HAP-1 (cell line): Measurements from ENCODE around the gene GRM6.

ENCODE experiments used
- DNase-seq, 2 experiments: peaks; one replicate each; pipeline ENCODE4 v3.0.0-alpha.2; 2016 to 2020; ENCODE audit warnings: low spot score in 2 of 2
- H3K27me3 ChIP-seq: fragments of 250-450 bp; sonication (Bioruptor Pico); 2 replicates; pipeline ENCODE4 v1.5.1; 2020; ENCODE audit warnings: low read depth, mild to moderate bottlenecking, moderate library complexity
- H3K36me3 ChIP-seq: fragments of 250-450 bp; sonication (Bioruptor Pico); replicated peaks from 2 replicates; pipeline ENCODE4 v1.5.1; 2020; ENCODE audit warnings: mild to moderate bottlenecking
- H3K4me1 ChIP-seq: fragments of 250-450 bp; sonication (Bioruptor Pico); 2 replicates; pipeline ENCODE4 v1.5.1; 2020; ENCODE audit warnings: mild to moderate bottlenecking
- H3K4me3 ChIP-seq: fragments of 250-450 bp; sonication (Bioruptor Pico); 2 replicates; pipeline ENCODE4 v1.5.1; 2020; ENCODE audit warnings: mild to moderate bottlenecking, moderate library complexity
- H3K9me3 ChIP-seq: fragments of 250-450 bp; sonication (Bioruptor Pico); 2 replicates; pipeline ENCODE4 v1.5.1; 2020; ENCODE audit warnings: mild to moderate bottlenecking, moderate library complexity
- in situ Hi-C: fragments of 300-500 bp; cut with MboI; formaldehyde crosslinking; loops from 3 replicates; pipeline ENCODE4 v1.14.3; 2020; ENCODE audit warnings: low sequenced_read_pairs, inconsistent platforms, mixed read lengths

GRM6 gene

DNA sequence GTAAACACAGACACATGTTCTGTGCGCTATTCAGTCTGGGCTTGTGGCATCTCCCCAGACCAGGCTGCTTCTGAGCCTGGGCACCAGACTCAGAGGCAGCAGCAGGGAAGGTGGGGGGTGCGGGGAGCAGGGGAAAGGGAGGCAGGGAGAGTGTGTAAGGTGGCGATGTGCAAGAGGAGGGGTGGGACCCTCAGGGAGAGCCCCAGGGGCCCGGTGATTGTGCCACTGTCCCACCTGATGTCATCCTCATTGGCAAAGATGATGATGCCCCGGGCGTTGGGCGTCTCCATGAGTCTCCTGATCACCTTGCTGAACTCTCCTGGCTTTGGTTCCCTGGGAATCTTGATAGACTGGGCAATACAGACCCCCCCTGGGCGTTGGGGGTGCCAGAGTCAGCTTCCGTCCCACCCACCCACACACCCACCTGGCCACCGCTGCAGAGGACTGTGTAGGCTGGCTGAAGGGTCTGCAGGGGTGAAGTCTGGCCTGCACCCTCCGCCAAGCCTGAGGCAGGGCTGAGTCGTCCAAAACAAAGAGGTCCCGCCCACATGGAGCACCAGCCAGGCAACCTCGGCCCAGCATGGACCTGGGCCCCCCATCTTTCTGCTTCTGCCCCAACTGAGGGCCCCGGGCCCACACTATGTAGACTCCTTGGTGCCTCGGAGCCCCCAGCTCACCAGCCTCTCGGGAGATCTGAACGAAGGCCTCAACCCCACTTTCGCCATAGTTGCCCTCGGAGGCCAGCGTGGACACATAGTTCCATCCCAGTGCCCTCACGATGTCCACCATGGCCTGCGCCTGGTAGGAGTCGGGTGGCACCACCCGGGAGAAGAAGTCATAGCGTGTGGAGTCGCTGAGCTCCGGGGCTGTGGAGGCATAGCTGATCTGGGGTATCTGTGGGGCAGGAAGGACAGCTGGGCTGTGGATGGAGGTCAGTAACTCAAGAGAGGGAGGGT, 3.7 kb downstream of the GRM6 start:
- no peaks in the 10 kb centered on the region for H3K4me1 ChIP-seq
- H3K4me3 ChIP-seq: no peak overlapping the region
- in situ Hi-C loops: no loop called here
- DNase-seq: no peak
- no peaks in the 10 kb centered on the region for H3K9me3 ChIP-seq
- H3K36me3 ChIP-seq: no peaks in the 10 kb centered on the region
- H3K27me3 ChIP-seq: no peaks in the 10 kb centered on the region

DNA sequence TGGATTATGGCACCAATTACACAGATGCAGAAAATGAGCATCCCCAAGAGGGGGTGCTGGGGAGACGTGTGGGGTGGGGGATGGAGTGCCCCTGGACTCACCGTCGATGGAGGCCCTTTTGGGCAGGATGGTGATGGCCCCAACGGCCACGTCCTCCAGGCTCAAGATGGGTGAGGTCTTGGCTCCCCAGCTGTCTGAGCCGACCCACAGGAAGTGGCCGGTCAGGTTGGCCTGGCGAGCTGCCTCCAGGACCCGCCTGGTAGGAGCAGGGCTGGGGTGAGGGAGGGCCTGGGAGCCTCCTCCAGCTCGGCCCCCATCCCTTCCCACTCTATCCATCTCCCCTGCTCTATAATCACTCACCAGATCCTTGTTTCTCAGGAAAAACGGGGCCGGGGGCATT, 4.6 kb downstream of the GRM6 start:
- Histone ChIP-seq H3K9me3 (no peaks in the 10 kb centered on the region), H3K4me3 (no peak overlapping the region), H3K36me3 (no peaks in the 10 kb centered on the region), H3K4me1 (no peaks in the 10 kb centered on the region), H3K27me3 (no peaks in the 10 kb centered on the region)
- in situ Hi-C loops: no loop called here
- DNase-seq: no peak

DNA sequence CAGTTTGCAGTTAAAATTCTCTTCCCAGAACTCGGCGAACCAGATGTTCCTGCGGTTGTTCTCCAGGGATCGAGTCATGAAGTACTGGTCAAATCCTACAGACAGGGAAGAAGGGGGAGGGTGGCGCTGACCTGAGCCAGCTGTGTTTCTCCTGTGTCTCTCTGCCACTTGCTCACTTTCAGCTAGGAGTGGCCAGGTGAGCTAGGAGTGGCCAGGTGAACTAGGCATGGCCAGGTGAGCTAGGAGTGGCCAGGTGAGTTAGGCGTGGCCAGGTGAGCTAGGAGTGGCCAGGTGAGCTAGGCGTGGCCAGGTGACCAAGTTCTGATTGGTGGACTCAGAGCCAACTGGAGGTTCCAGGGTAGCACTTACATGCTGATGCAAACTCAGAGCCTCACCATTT, 5.8 kb downstream of the GRM6 start:
- H3K36me3 ChIP-seq: no peaks in the 10 kb centered on the region
- H3K9me3 ChIP-seq: no peaks in the 10 kb centered on the region
- no peaks in the 10 kb centered on the region for H3K4me1 ChIP-seq
- in situ Hi-C loops: no loop called here
- no peaks in the 10 kb centered on the region for H3K27me3 ChIP-seq
- DNase-seq: no peak
- no peak overlapping the region for H3K4me3 ChIP-seq

DNA sequence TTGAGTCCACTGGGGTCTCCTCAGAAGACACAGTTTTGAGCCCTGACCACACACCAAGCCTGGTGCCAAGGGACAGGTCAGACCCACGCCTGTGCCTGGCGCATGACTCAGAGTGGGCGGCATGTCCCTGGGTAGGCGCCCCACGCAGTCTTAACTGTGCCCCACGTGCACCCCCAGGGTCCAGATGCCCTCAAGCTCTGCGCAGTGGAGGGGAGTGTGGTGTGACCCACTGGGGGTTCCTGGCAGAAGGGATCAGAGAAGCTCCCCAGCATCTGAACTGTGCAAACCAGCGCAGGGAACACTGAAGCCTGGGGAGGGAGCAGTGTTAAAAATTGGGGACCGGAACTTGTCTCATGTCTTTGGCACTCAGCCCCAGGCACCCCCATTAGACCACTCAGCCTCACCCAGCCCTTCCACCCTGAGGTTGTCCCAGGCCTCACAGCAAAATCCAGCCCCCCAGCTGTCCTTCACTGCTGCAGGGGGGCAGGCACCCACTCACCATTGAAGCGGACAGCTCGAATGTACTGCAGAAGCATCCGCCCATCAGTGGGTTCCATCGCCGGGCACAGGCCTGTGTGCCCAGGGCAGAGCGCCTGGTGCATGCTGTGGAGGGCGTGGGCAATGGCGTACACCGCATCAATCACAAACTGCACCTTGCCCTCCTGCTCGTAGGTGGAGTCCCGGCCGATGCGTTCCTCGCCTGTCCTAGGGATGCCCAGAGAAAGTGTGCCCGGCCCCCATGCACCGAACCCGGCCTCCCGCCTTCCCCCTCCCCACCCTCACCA, 6.5 kb downstream of the GRM6 start:
- no peaks in the 10 kb centered on the region for H3K9me3 ChIP-seq
- in situ Hi-C loops: no loop called here
- no peaks in the 10 kb centered on the region for H3K27me3 ChIP-seq
- no peak for DNase-seq
- no peaks in the 10 kb centered on the region for H3K4me1 ChIP-seq
- no peak overlapping the region for H3K4me3 ChIP-seq
- H3K36me3 ChIP-seq: no peaks in the 10 kb centered on the region

DNA sequence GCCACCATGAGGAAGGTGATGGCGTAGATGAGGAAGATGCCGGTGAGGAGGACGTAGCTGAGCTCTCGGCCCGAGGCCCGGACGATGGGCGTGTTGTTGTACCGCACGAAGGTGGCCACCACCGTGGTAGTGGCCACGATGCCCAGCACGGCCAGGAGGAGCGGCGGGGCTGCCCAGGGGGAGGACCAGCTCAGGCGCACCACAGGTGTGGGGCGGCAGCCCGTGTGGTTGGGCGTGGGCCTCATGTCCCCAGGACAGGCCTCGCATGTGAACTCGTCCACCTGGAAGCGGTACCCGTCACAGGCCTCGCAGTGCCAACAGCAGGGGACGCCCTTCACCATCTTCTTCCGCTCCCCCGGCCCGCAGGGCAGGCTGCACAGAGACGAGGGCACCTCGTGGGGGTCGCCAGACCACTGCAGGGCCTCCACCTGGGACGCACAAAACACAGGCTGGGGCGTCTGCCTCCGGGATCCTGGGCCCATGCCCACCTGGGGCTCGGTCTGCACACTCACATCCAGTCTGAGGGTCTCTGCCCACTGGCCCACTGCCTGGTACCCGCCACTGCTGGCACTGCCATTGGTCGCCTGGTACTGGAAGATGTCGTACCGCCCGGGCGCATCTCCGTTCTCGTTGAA, 8.7 kb downstream of the GRM6 start:
- no peaks in the 10 kb centered on the region for H3K4me1 ChIP-seq
- in situ Hi-C loops: no loop called here
- no peaks in the 10 kb centered on the region for H3K36me3 ChIP-seq
- H3K9me3 ChIP-seq: no peaks in the 10 kb centered on the region
- no peak for DNase-seq
- H3K27me3 ChIP-seq: no peaks in the 10 kb centered on the region
- H3K4me3 ChIP-seq: no peak overlapping the region

GRCh38 chr5:178984145-178985072, 10.7 kb downstream of the GRM6 start:
- no peaks in the 10 kb centered on the region for H3K4me1 ChIP-seq
- DNase-seq: no peak
- no peaks in the 10 kb centered on the region for H3K9me3 ChIP-seq
- no peak overlapping the region for H3K4me3 ChIP-seq
- no peaks in the 10 kb centered on the region for H3K36me3 ChIP-seq
- H3K27me3 ChIP-seq: no peaks in the 10 kb centered on the region
- in situ Hi-C loops: no loop called here

- Histone ChIP-seq H3K4me3 (no peak overlapping the region), H3K4me1 (no peaks in the 10 kb centered on the region), H3K27me3 (no peaks in the 10 kb centered on the region), H3K36me3 (no peaks in the 10 kb centered on the region), H3K9me3 (no peaks in the 10 kb centered on the region)
- in situ Hi-C loops: no loop called here
- no peak for DNase-seq
These were observed 11.4 kb downstream of the GRM6 start for GRCh38 chr5:178983728-178984127.

DNA sequence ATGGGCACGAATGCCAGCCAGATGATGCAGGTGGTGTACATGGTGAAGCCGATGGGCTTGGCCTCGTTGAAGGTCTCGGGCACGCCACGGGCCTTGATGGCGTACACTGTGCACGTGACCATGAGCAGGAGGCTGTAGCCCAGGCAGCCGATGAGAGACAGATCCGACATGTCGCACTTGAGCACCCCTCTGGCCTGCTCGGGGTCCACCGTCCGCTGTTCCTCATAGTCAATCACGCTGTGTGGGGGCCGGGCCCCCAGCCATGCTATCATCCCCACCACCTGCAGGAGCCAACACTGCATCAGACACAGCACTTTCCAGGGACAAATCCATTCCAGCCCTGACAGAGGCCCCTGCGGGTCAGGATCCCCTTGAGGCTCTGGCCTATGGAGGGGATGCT, 12.2 kb downstream of the GRM6 start:
- Histone ChIP-seq H3K27me3 (no peaks in the 10 kb centered on the region), H3K9me3 (no peaks in the 10 kb centered on the region), H3K4me3 (no peak overlapping the region), H3K36me3 (no peaks in the 10 kb centered on the region), H3K4me1 (no peaks in the 10 kb centered on the region)
- in situ Hi-C loops: no loop called here
- DNase-seq: no peak

DNA sequence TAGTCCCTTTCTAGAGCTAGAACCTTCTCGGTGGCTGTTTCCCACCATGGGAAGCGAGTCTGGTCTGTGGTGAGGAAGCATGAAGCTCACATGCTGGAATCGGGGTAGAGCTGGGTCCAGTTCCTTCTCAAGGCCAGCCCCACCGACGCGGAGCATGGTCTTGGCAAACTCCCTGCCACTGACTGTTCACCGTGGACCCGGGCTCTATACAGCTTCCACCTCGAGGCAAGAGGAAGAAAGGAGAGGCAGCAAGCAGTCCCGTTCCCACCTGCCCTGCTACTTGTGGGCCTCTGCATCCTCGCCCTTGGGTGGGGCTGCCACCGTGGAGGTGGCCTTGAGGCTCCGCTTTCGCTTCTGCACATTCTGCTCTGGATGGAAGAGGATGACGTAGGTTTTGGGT, 13.7 kb downstream of the GRM6 start:
- in situ Hi-C loops: no loop called here

DNA sequence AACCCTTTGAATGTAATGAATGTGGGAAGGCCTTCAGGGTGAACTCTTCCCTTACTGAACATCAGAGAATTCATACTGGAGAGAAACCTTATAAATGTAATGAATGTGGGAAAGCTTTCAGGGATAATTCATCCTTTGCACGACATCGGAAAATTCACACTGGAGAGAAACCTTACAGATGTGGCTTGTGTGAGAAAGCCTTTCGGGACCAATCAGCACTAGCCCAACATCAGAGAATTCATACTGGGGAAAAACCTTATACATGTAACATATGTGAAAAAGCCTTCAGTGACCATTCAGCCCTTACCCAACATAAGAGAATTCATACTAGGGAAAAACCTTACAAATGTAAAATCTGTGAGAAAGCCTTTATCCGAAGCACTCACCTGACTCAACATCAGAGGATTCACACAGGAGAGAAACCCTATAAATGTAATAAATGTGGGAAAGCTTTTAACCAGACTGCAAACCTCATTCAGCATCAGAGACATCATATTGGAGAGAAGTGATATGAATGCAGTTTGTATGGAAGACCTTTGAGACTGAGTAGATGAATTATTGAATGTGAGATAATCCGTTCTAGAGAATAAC, 29.6 kb downstream of the GRM6 start:
- H3K4me3 ChIP-seq: no peak overlapping the region
- no peaks in the 10 kb centered on the region for H3K27me3 ChIP-seq
- H3K9me3 ChIP-seq: peaks cover 7% of the 10 kb centered on the region; the same call in 1 of the 2 replicates
- no peaks in the 10 kb centered on the region for H3K4me1 ChIP-seq
- in situ Hi-C loops: no loop called here
- DNase-seq: no peak
- no peaks in the 10 kb centered on the region for H3K36me3 ChIP-seq

More for the DNA sequence above, 13.7 kb downstream of the GRM6 start:
- no peaks in the 10 kb centered on the region for H3K36me3 ChIP-seq
- no peaks in the 10 kb centered on the region for H3K4me1 ChIP-seq
- no peaks in the 10 kb centered on the region for H3K9me3 ChIP-seq
- H3K4me3 ChIP-seq: no peak overlapping the region
- no peaks in the 10 kb centered on the region for H3K27me3 ChIP-seq
- DNase-seq: no peak

- H3K27me3 ChIP-seq: no peaks in the 10 kb centered on the region
- no peaks in the 10 kb centered on the region for H3K4me1 ChIP-seq
- in situ Hi-C loops: no loop called here
- no peak overlapping the region for H3K4me3 ChIP-seq
- no peak for DNase-seq
- no peaks in the 10 kb centered on the region for H3K36me3 ChIP-seq
- peaks cover 3% of the 10 kb centered on the region; the same call in 1 of the 2 replicates for H3K9me3 ChIP-seq
These were observed 53.8 kb downstream of the GRM6 start for GRCh38 chr5:178941361-178941760.

- Histone ChIP-seq H3K27me3 (no peaks in the 10 kb centered on the region), H3K4me1 (no peaks in the 10 kb centered on the region), H3K4me3 (no peak within 1 kb of the TSS), H3K9me3 (peaks cover 3% of the 10 kb centered on the region; the same call in 1 of the 2 replicates), H3K36me3 (no peaks in the 10 kb centered on the region)
- in situ Hi-C loops: no loop called here
- no peak for DNase-seq
These were observed 54.4 kb downstream of the GRM6 start, which contains the start of gene ZNF454 for GRCh38 chr5:178940569-178941360. TSS of gene ZNF454 (plus strand) at chr5:178941198. CDS start at chr5:178942792, 1,594 bp downstream.
